Muscle of back (tissue), 11 donors: ENCODE measurements around the gene SKAP2. TPM values are rescaled to one million over a fixed set of nuclear protein-coding genes. Genes with fewer than 3 reads are reported as not detected.

Experiments
- DNase-seq, 3 donors: peaks; one replicate each; pipeline versions ENCODE4 v3.0.0 to v3.0.0-alpha.2; 2013
- polyA plus RNA-seq, 10 donors: library from polyadenylated mRNA; unstranded; fragments of 120-200 nt; gene quantifications; one replicate each; pipeline ENCODE4 v1.2.1, GENCODE V29; 2013; ENCODE audit not compliant: insufficient read length in 10 of 10

The SKAP2 gene
- polyA plus RNA-seq, 10 donors, result 9.5 to 15.3 (median 13.5) TPM

GRCh38 chr7:26779978-26780595 is 84.3 kb downstream of the SKAP2 start:
- no peak for DNase-seq

GRCh38 chr7:26777385-26777784 is 87.0 kb downstream of the SKAP2 start:
- no peak for DNase-seq

GRCh38 chr7:26760501-26760900 is 103.9 kb downstream of the SKAP2 start:
- DNase-seq, result no peak

GRCh38 chr7:26759108-26759507 is 105.3 kb downstream of the SKAP2 start:
- DNase-seq, result no peak

- no peak for DNase-seq
These were observed 121.2 kb downstream of the SKAP2 start for GRCh38 chr7:26743205-26743604.

GRCh38 chr7:26735976-26736600 is 128.3 kb downstream of the SKAP2 start:
- no peak for DNase-seq

- no peak for DNase-seq
These were observed 135.1 kb downstream of the SKAP2 start for GRCh38 chr7:26729150-26729775.

GRCh38 chr7:26726051-26726450 is 138.3 kb downstream of the SKAP2 start:
- DNase-seq, result no peak

- peak in 1 of 3 donors; percentile 20 for DNase-seq
These were observed 139.6 kb downstream of the SKAP2 start for GRCh38 chr7:26724795-26725194.

- peak in 2 of 3 donors; percentile 44 to 75 for DNase-seq
These were observed 141.3 kb downstream of the SKAP2 start for GRCh38 chr7:26723129-26723528.

- DNase-seq, result no peak
These were observed 142.9 kb downstream of the SKAP2 start for GRCh38 chr7:26721450-26721849.

GRCh38 chr7:26718063-26718462 is 146.3 kb downstream of the SKAP2 start:
- DNase-seq, result no peak

- peak in 1 of 3 donors; percentile 54 for DNase-seq
These were observed 150.0 kb downstream of the SKAP2 start for GRCh38 chr7:26714438-26714837.

GRCh38 chr7:26714006-26714405 is 150.4 kb downstream of the SKAP2 start:
- DNase-seq, result peak in 1 of 3 donors; percentile 52

- DNase-seq, result no peak
These were observed 155.0 kb downstream of the SKAP2 start for GRCh38 chr7:26709210-26709990.

GRCh38 chr7:26705567-26705966 is 158.8 kb downstream of the SKAP2 start:
- peak; percentile 65 to 89 (median 85) for DNase-seq

- DNase-seq, result peak in 1 of 3 donors; percentile 64
These were observed 159.6 kb downstream of the SKAP2 start for GRCh38 chr7:26704786-26705185.

- DNase-seq, result no peak
These were observed 160.4 kb downstream of the SKAP2 start for GRCh38 chr7:26704036-26704435.

- no peak for DNase-seq
These were observed 163.5 kb downstream of the SKAP2 start for GRCh38 chr7:26700893-26701292.

- no peak for DNase-seq
These were observed 164.0 kb downstream of the SKAP2 start for GRCh38 chr7:26700386-26700785.

GRCh38 chr7:26699766-26700165 is 164.6 kb downstream of the SKAP2 start:
- peak; percentile 56 to 78 (median 59) for DNase-seq

- DNase-seq, result no peak
These were observed 165.6 kb downstream of the SKAP2 start for GRCh38 chr7:26698806-26699205.
